A549 treated with dexamethasone at 1 μM for 4 hours (cell line): Measurements from ENCODE around the gene CFAP70. TPM values are rescaled to one million over a fixed set of nuclear protein-coding genes. Genes with fewer than 3 reads are reported as not detected.

Source experiments
- total RNA-seq: library from RNA; stranded (reverse); fragments of 200-300 nt; extraction: Qiagen RNA extraction; gene quantifications from 5 replicates; pipeline ENCODE4 v1.2.3, GENCODE V29; 2022

CFAP70 gene
- 0.08 to 0.20 TPM (median 0.14 TPM) in 5 replicates for total RNA-seq

GRCh38 chr10:73358331-73359279 lies at the start of gene CFAP70:
Gene CFAP70 (minus strand): TSS chr10:73358864. CDS start chr10:73354796, 4,068 bp downstream.

GRCh38 chr10:73252445-73253224 lies 106.0 kb downstream of the CFAP70 start, which contains the start of gene MRPS16:
Gene MRPS16 (minus strand): TSS chr10:73252644. CDS start chr10:73252482, 162 bp downstream.

GRCh38 chr10:73246646-73247508 lies 111.8 kb downstream of the CFAP70 start, which contains the start of gene DNAJC9:
Gene DNAJC9 (minus strand): TSS chr10:73247255. CDS start chr10:73247189, 66 bp downstream.

Other genes starting within 250 kb of the CFAP70 start
- 2.4 to 3.7 TPM (median 2.7 TPM) in 5 replicates for gene NUDT13, start 248.4 kb downstream of the CFAP70 start, total RNA-seq
- 25.2 to 30.7 TPM (median 28.7 TPM) in 5 replicates for gene ECD, start 190.9 kb downstream of the CFAP70 start, total RNA-seq
- 7.0 to 8.6 TPM (median 7.3 TPM) in 5 replicates for gene FAM149B1, start 190.7 kb downstream of the CFAP70 start, total RNA-seq
- gene DNAJC9, start 111.6 kb downstream of the CFAP70 start, total RNA-seq = 45.4 to 50.9 TPM (median 46.3 TPM) in 5 replicates
- gene MRPS16, start 106.2 kb downstream of the CFAP70 start, total RNA-seq = 131 to 163 TPM (median 160 TPM) in 5 replicates
- 108 to 114 TPM (median 109 TPM) in 5 replicates for gene ANXA7, start 55.2 kb upstream of the CFAP70 start, total RNA-seq
- gene MSS51, start 74.7 kb upstream of the CFAP70 start, total RNA-seq = 0.26 to 0.57 TPM (median 0.38 TPM) in 5 replicates
- 16.2 to 18.3 TPM (median 16.9 TPM) in 5 replicates for gene PPP3CB, start 137.2 kb upstream of the CFAP70 start, total RNA-seq
- gene USP54, start 232.5 kb upstream of the CFAP70 start, total RNA-seq = 7.6 to 12.5 TPM (median 11.7 TPM) in 5 replicates